Measurements from ENCODE around the gene MACROD1.

Gene MACROD1

GRCh38 chr11:64077607-64078006, 88.3 kb downstream of the MACROD1 start:
- DNase-seq (ENCODE audit: low read depth, low spot score) = no peak

- DNase-seq (ENCODE audit: low read depth, low spot score) = no peak
These were observed 89.2 kb downstream of the MACROD1 start for GRCh38 chr11:64076758-64077157.

GRCh38 chr11:64074239-64074638, 91.7 kb downstream of the MACROD1 start:
- DNase-seq (ENCODE audit: low read depth, low spot score) = no peak

GRCh38 chr11:64073542-64073941, 92.4 kb downstream of the MACROD1 start:
- no peak for DNase-seq (ENCODE audit: low read depth, low spot score)

GRCh38 chr11:64072871-64073270, 93.0 kb downstream of the MACROD1 start:
- no peak for DNase-seq (ENCODE audit: low read depth, low spot score)

- DNase-seq (ENCODE audit: low read depth, low spot score) = no peak
These were observed 93.5 kb downstream of the MACROD1 start for GRCh38 chr11:64072403-64072802.

GRCh38 chr11:64071849-64072248, 94.1 kb downstream of the MACROD1 start:
- DNase-seq (ENCODE audit: low read depth, low spot score) = no peak

- DNase-seq (ENCODE audit: low read depth, low spot score) = no peak
These were observed 95.6 kb downstream of the MACROD1 start for GRCh38 chr11:64070314-64070681.

GRCh38 chr11:64069401-64070313, 96.3 kb downstream of the MACROD1 start:
- no peak for DNase-seq (ENCODE audit: low read depth, low spot score)

- DNase-seq (ENCODE audit: low read depth, low spot score) = no peak
These were observed 97.1 kb downstream of the MACROD1 start for GRCh38 chr11:64068705-64069400.

- DNase-seq (ENCODE audit: low read depth, low spot score) = no peak
These were observed 98.5 kb downstream of the MACROD1 start for GRCh38 chr11:64067230-64067993.

- no peak for DNase-seq (ENCODE audit: low read depth, low spot score)
These were observed 100.2 kb downstream of the MACROD1 start for GRCh38 chr11:64065712-64066111.

- no peak for DNase-seq (ENCODE audit: low read depth, low spot score)
These were observed 100.8 kb downstream of the MACROD1 start for GRCh38 chr11:64065141-64065465.

GRCh38 chr11:64064374-64065140, 101.4 kb downstream of the MACROD1 start:
- DNase-seq (ENCODE audit: low read depth, low spot score) = no peak

GRCh38 chr11:64063777-64064176, 102.1 kb downstream of the MACROD1 start:
- DNase-seq (ENCODE audit: low read depth, low spot score) = no peak

- no peak for DNase-seq (ENCODE audit: low read depth, low spot score)
These were observed 103.5 kb downstream of the MACROD1 start for GRCh38 chr11:64062185-64063039.

- no peak for DNase-seq (ENCODE audit: low read depth, low spot score)
These were observed 105.0 kb downstream of the MACROD1 start for GRCh38 chr11:64060861-64061444.

GRCh38 chr11:64060263-64060860, 105.6 kb downstream of the MACROD1 start:
- DNase-seq (ENCODE audit: low read depth, low spot score) = no peak

GRCh38 chr11:64059339-64060140, 106.4 kb downstream of the MACROD1 start:
- DNase-seq (ENCODE audit: low read depth, low spot score) = no peak
